Body of pancreas (tissue), 4 donors: ENCODE measurements around the gene FOXC1. TPM values are rescaled to one million over a fixed set of nuclear protein-coding genes. Genes with fewer than 3 reads are reported as not detected.

Experiments used
- ATAC-seq: fragments of 150-250 bp; one replicate; pipeline ENCODE4 v1.9.1; 2016
- DNase-seq, 4 donors: peaks; one replicate each; pipeline ENCODE4 v3.0.0-alpha.2; 2019
- H3K27ac ChIP-seq, 4 donors: fragments of 200-600 bp; sonication (generic); 1 replicate in 3 of 4; 2 replicates in 1 of 4; pipeline versions ENCODE4 v1.5.1 to v1.6.1; 2016 to 2019; ENCODE audit warnings: mild to moderate bottlenecking in 1 of 4, mixed read lengths in 1 of 4, moderate library complexity in 1 of 4
- H3K27me3 ChIP-seq, 2 donors: fragments of 200-600 bp; sonication (generic); one replicate each; pipeline ENCODE4 v1.6.0; 2016; ENCODE audit warnings: mild to moderate bottlenecking in 1 of 2
- H3K36me3 ChIP-seq, 2 donors: fragments of 200-600 bp; sonication (generic); replicated peaks in 1 of 2; 2 replicates each; pipeline ENCODE4 v1.5.1; 2016; ENCODE audit warnings: low read depth in 2 of 2; ENCODE audit not compliant: insufficient read depth in 1 of 2
- H3K4me1 ChIP-seq: fragments of 200-600 bp; sonication (generic); one replicate; pipeline ENCODE4 v1.6.0; 2016
- H3K4me3 ChIP-seq, 2 donors: fragments of 200-600 bp; sonication (generic); 1 replicate in 1 of 2; 2 replicates in 1 of 2; pipeline ENCODE4 v1.5.1; 2016 to 2019
- H3K9me3 ChIP-seq, 3 donors: fragments of 200-600 bp; sonication (generic); 1 replicate in 2 of 3; 2 replicates in 1 of 3; pipeline ENCODE4 v1.5.1; 2016
- CTCF ChIP-seq, 7 experiments: fragments of 450-650 bp in 4 of 7; fragments of 200-600 bp in 3 of 7; sonication (generic) in 3 of 7; IDR thresholded peaks; one replicate each; pipeline ENCODE4 v1.5.1; 2016 to 2019; ENCODE audit warnings: antibody characterized with exemption in 7 of 7
- POLR2A ChIP-seq, 3 donors: fragments of 450-650 bp; IDR thresholded peaks; one replicate each; pipeline ENCODE4 v1.6.1; 2016; ENCODE audit warnings: antibody characterized with exemption in 3 of 3, mild to moderate bottlenecking in 2 of 3
- WGBS, 2 donors: methylation state at CpG; one replicate each; pipeline ENCODE4 v1.1.5; 2017; 5-methylcytosine and 5-hydroxymethylcytosine counted together
- intact Hi-C: fragments of 100-400 bp; cut with DNase I; formaldehyde crosslinking; loops from one replicate; pipeline ENCODE4 v1.15.1; 2023
- total RNA-seq, 2 donors: library from RNA; depleted of rRNA; stranded (reverse); fragments of >200 nt; gene quantifications; one replicate each; pipeline ENCODE4 v1.1.0, GENCODE V29; 2016

Gene FOXC1
- total RNA-seq, 2 donors from 2014 or later, result 2.0 to 3.6 TPM

GRCh38 chr6:1626481-1626880, 16.8 kb downstream of the FOXC1 start:
- WGBS, 2 donors, result 66 to 76% methylated on average over 4 of the region's 4 CpGs
- no peaks in the 10 kb centered on the region for H3K27me3 ChIP-seq
- intact Hi-C loops, result no loop called here

GRCh38 chr6:1627827-1628560, 18.3 kb downstream of the FOXC1 start:
- intact Hi-C loops, result no loop called here
- Histone ChIP-seq H3K27me3 (no peaks in the 10 kb centered on the region), H3K4me3 (no peak overlapping the region), H3K9me3 (no peaks in the 10 kb centered on the region), H3K27ac (no peak overlapping the region), H3K36me3 (no peaks in the 10 kb centered on the region), H3K4me1 (no peaks in the 10 kb centered on the region)
- DNase-seq (no peak), ATAC-seq (no peak)
- 89 to 92% methylated on average over 10 of the region's 10 CpGs for WGBS, 2 donors
- TF ChIP-seq CTCF (IDR thresholded peaks at IDR 0.05) (no peak), POLR2A (IDR thresholded peaks at IDR 0.05) (no peak)

More at GRCh38 chr6:1626481-1626880, 16.8 kb downstream of the FOXC1 start:
- H3K36me3 ChIP-seq, result no peaks in the 10 kb centered on the region
- H3K4me1 ChIP-seq, result no peaks in the 10 kb centered on the region
- ATAC-seq (no peak), DNase-seq (no peak)
- no peak for TF ChIP-seq CTCF (IDR thresholded peaks at IDR 0.05)
- no peak for TF ChIP-seq POLR2A (IDR thresholded peaks at IDR 0.05)
- H3K9me3 ChIP-seq, result no peaks in the 10 kb centered on the region
- no peak overlapping the region for H3K27ac ChIP-seq
- H3K4me3 ChIP-seq, result no peak overlapping the region

DNA sequence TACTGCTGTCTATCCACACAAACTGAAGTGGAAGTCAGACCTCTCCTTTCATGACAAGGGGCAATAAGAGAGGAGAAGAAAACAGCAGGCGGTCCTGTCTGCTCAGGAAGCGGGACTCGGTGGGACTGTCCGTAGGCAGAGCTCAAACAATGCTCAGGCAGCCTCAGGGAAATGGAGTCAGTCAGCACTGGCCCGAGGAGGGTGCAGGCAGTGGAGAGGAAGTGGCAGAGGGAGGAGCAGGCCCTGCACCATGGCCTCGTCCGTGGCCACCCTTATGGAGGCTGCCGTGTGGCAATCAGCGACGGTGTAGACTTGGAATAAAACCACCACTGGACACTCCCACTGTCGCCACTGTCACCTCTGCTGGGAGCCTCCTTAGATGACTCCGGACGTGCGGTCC, 19.6 kb downstream of the FOXC1 start:
- H3K36me3 ChIP-seq, result no peaks in the 10 kb centered on the region
- ATAC-seq (no peak), DNase-seq (no peak)
- H3K4me3 ChIP-seq, result no peak overlapping the region
- intact Hi-C loops, result no loop called here
- H3K4me1 ChIP-seq, result no peaks in the 10 kb centered on the region
- no peaks in the 10 kb centered on the region for H3K9me3 ChIP-seq
- WGBS, 2 donors, result 93% methylated on average over 14 of the region's 14 CpGs
- H3K27ac ChIP-seq, result no peak overlapping the region
- no peaks in the 10 kb centered on the region for H3K27me3 ChIP-seq
- TF ChIP-seq CTCF (IDR thresholded peaks at IDR 0.05) (no peak), POLR2A (IDR thresholded peaks at IDR 0.05) (no peak)

- Histone ChIP-seq H3K27ac (peak overlapping the region in 2 of 4 donors; percentile 47 to 69), H3K4me1 (no peaks in the 10 kb centered on the region), H3K27me3 (no peaks in the 10 kb centered on the region), H3K4me3 (no peak overlapping the region), H3K36me3 (no peaks in the 10 kb centered on the region), H3K9me3 (no peaks in the 10 kb centered on the region)
- ATAC-seq, result no peak
- 89 to 92% methylated on average over 8 to 10 of the region's 10 CpGs for WGBS, 2 donors
- no peak for TF ChIP-seq POLR2A (IDR thresholded peaks at IDR 0.05)
- no peak for TF ChIP-seq CTCF (IDR thresholded peaks at IDR 0.05)
- DNase-seq, result no peak
- intact Hi-C loops, result loop anchor here (10.0 kb wide), 1 partner anchor 145 kb away; no protein-coding TSS in a partner anchor
These were observed 20.6 kb downstream of the FOXC1 start for GRCh38 chr6:1630212-1630770.
